IMR-90 (cell line): ENCODE results near the gene UQCRC1. TPM values are rescaled to one million over a fixed set of nuclear protein-coding genes. Genes with fewer than 3 reads are reported as not detected.

Experiments
- ATAC-seq: fragments of 200-7000 bp; cut with Tn5 transposase; 2 replicates; pipeline ENCODE4 v1.9.1; 2020; ENCODE audit warnings: low read depth, mild to moderate bottlenecking, moderate library complexity
- BruUV-seq: library from RNA; stranded (reverse); fragments of 400-500 nt; replicated peaks from 2 replicates; lab custom pipeline; 2021; lab: Mats Ljungman, UMichigan
- CTCF ChIA-PET: fragments of 300-600 bp; formaldehyde crosslinking; extraction: SDS; loops from one replicate; lab custom pipeline; 2021; ENCODE audit warnings: antibody characterized with exemption; lab: Yijun Ruan, JAX
- POLR2A ChIA-PET: fragments of 300-600 bp; sonication (Branson Sonifier 250); formaldehyde crosslinking; loops from one replicate; lab custom pipeline; 2022; ENCODE audit warnings: antibody characterized with exemption; ENCODE audit not compliant: unreplicated experiment; lab: Charles Lee
- DNase-seq: peaks from one replicate; pipeline ENCODE4 v3.0.0; 2013
- H2AFZ ChIP-seq: replicated peaks from 2 replicates; pipeline ENCODE3; 2013; ENCODE audit warnings: low read length, mild to moderate bottlenecking; ENCODE audit not compliant: poor library complexity
- H2AK5ac ChIP-seq: 2 replicates; pipeline ENCODE4 v1.6.1; 2013; ENCODE audit warnings: low read depth, low read length, inconsistent platforms
- H2AK9ac ChIP-seq: replicated peaks from 2 replicates; pipeline ENCODE3; 2013; ENCODE audit warnings: mild to moderate bottlenecking, low read depth, low read length, moderate library complexity; ENCODE audit not compliant: poor library complexity
- H2BK120ac ChIP-seq: 2 replicates; pipeline ENCODE4 v1.6.1; 2013; ENCODE audit warnings: low read depth, low read length, inconsistent platforms
- H2BK15ac ChIP-seq: 3 replicates; pipeline ENCODE4 v1.6.1; 2013; ENCODE audit warnings: low read depth, low read length, inconsistent platforms
- H2BK20ac ChIP-seq: 2 replicates; pipeline ENCODE4 v1.6.1; 2013; ENCODE audit warnings: low read depth, mild to moderate bottlenecking, inconsistent platforms, low read length, moderate library complexity
- H2BK5ac ChIP-seq: 2 replicates; pipeline ENCODE4 v1.6.1; 2013; ENCODE audit warnings: mild to moderate bottlenecking, low read depth, low read length, inconsistent platforms; ENCODE audit not compliant: poor library complexity, severe bottlenecking
- H3K14ac ChIP-seq: replicated peaks from 2 replicates; pipeline ENCODE4 v1.6.1; 2013; ENCODE audit warnings: low read depth, low read length, inconsistent platforms
- H3K18ac ChIP-seq: 2 replicates; pipeline ENCODE4 v1.6.1; 2013; ENCODE audit warnings: low read depth, low read length, control low read depth
- H3K23ac ChIP-seq: 2 replicates; pipeline ENCODE4 v1.6.1; 2013; ENCODE audit warnings: low read depth, low read length, inconsistent platforms
- H3K27ac ChIP-seq: 2 replicates; pipeline ENCODE4 v1.5.1; 2013; ENCODE audit warnings: mild to moderate bottlenecking, control low read depth, low read length; ENCODE audit not compliant: insufficient read depth
- H3K27me3 ChIP-seq: 2 replicates; pipeline ENCODE4 v1.6.1; 2013; ENCODE audit warnings: low read length; ENCODE audit not compliant: control insufficient read depth, insufficient read depth
- H3K36me3 ChIP-seq: 2 replicates; pipeline ENCODE4 v1.6.1; 2013; ENCODE audit warnings: low read length, mixed read lengths; ENCODE audit not compliant: control insufficient read depth, insufficient read depth
- H3K4ac ChIP-seq: 2 replicates; pipeline ENCODE4 v1.6.1; 2013; ENCODE audit warnings: low read depth, low read length, inconsistent platforms
- H3K4me1 ChIP-seq: 2 replicates; pipeline ENCODE4 v1.6.1; 2013; ENCODE audit warnings: low read length, mixed read lengths; ENCODE audit not compliant: control insufficient read depth, insufficient read depth
- H3K4me2 ChIP-seq: 2 replicates; pipeline ENCODE4 v1.6.1; 2013; ENCODE audit warnings: low read depth, mild to moderate bottlenecking, control low read depth, low read length, moderate library complexity
- H3K4me3 ChIP-seq: 2 replicates; pipeline ENCODE4 v1.5.1; 2013; ENCODE audit warnings: low read depth, mild to moderate bottlenecking, control low read depth, low read length, moderate library complexity; ENCODE audit not compliant: insufficient read depth
- H3K56ac ChIP-seq: 2 replicates; pipeline ENCODE4 v1.6.1; 2013; ENCODE audit warnings: low read length, inconsistent platforms; ENCODE audit not compliant: insufficient read depth; ENCODE audit errors: extremely low read depth
- H3K79me1 ChIP-seq, 2 experiments: 2 replicates each; pipeline ENCODE4 v1.6.1; 2013; ENCODE audit warnings: low read length in 2 of 2, inconsistent platforms in 1 of 2, low read depth in 1 of 2
- H3K9ac ChIP-seq: 2 replicates; pipeline ENCODE4 v1.6.1; 2013; ENCODE audit warnings: low read depth, low read length, control low read depth
- H3K9me1 ChIP-seq: 2 replicates; pipeline ENCODE4 v1.6.1; 2013; ENCODE audit warnings: low read length, inconsistent platforms; ENCODE audit not compliant: insufficient read depth
- H3K9me3 ChIP-seq: 2 replicates; pipeline ENCODE4 v1.6.1; 2013; ENCODE audit warnings: low read length; ENCODE audit not compliant: control insufficient read depth, insufficient read depth
- H4K20me1 ChIP-seq: 2 replicates; pipeline ENCODE4 v1.6.1; 2013; ENCODE audit warnings: low read length, inconsistent platforms; ENCODE audit not compliant: insufficient read depth
- H4K5ac ChIP-seq: 2 replicates; pipeline ENCODE4 v1.6.1; 2013; ENCODE audit warnings: mild to moderate bottlenecking, low read depth, low read length, control low read depth
- H4K8ac ChIP-seq, 2 experiments: 2 replicates each; pipeline ENCODE4 v1.6.1; 2013; ENCODE audit warnings: low read depth in 2 of 2, low read length in 2 of 2, control low read depth in 1 of 2, inconsistent platforms in 1 of 2
- H4K91ac ChIP-seq: 2 replicates; pipeline ENCODE4 v1.6.1; 2013; ENCODE audit warnings: low read depth, low read length, inconsistent platforms; ENCODE audit not compliant: insufficient read depth
- BHLHE40 ChIP-seq: fragments of 150-350 bp; IDR thresholded peaks from 2 replicates; pipeline ENCODE4 v1.6.1; 2016; ENCODE audit warnings: mild to moderate bottlenecking, low read depth, low read length
- CEBPB ChIP-seq: IDR thresholded peaks from 2 replicates; pipeline ENCODE4 v1.6.1; 2012; ENCODE audit warnings: low read depth, low read length, improper control_type of control experiment
- CHD1 ChIP-seq: IDR thresholded peaks from 2 replicates; pipeline ENCODE4 v1.6.1; 2012; ENCODE audit warnings: low read depth, low read length, improper control_type of control experiment
- CTCF ChIP-seq: conservative IDR thresholded peaks from 2 replicates; pipeline ENCODE4 v1.5.1; 2012; ENCODE audit warnings: mild to moderate bottlenecking, low read depth, low read length, improper control_type of control experiment
- FOS ChIP-seq: fragments of 150-350 bp; IDR thresholded peaks from 2 replicates; pipeline ENCODE4 v1.6.1; 2016; ENCODE audit warnings: low read depth, low read length
- MAFK ChIP-seq: IDR thresholded peaks from 2 replicates; pipeline ENCODE4 v1.6.1; 2012; ENCODE audit warnings: low read depth, low read length, improper control_type of control experiment
- MAZ ChIP-seq: IDR thresholded peaks from 2 replicates; pipeline ENCODE4 v1.6.1; 2012; ENCODE audit warnings: low read depth, mild to moderate bottlenecking, low read length, improper control_type of control experiment, moderate library complexity, borderline replicate concordance
- MXI1 ChIP-seq: IDR thresholded peaks from 2 replicates; pipeline ENCODE4 v1.6.1; 2012; ENCODE audit warnings: low read depth, mild to moderate bottlenecking, low read length, moderate library complexity, borderline replicate concordance
- NFE2L2 ChIP-seq: fragments of 150-350 bp; IDR thresholded peaks from 2 replicates; pipeline ENCODE4 v1.6.1; 2016; ENCODE audit warnings: low read depth, mild to moderate bottlenecking, low read length
- POLR2A ChIP-seq: IDR thresholded peaks from 2 replicates; pipeline ENCODE4 v1.6.1; 2012; ENCODE audit warnings: mild to moderate bottlenecking, low read depth, low read length
- RAD21 ChIP-seq: IDR thresholded peaks from 2 replicates; pipeline ENCODE4 v1.6.1; 2012; ENCODE audit warnings: low read length, improper control_type of control experiment
- RCOR1 ChIP-seq: IDR thresholded peaks from 2 replicates; pipeline ENCODE4 v1.6.1; 2012; ENCODE audit warnings: mild to moderate bottlenecking, low read length, improper control_type of control experiment; ENCODE audit not compliant: insufficient replicate concordance
- RFX5 ChIP-seq: IDR thresholded peaks from 2 replicates; pipeline ENCODE4 v1.8.0; 2012; ENCODE audit warnings: low read depth, mild to moderate bottlenecking, low read length, moderate library complexity
- SMC3 ChIP-seq: fragments of 150-350 bp; IDR thresholded peaks from 2 replicates; pipeline ENCODE4 v1.6.1; 2016; ENCODE audit warnings: low read depth, mild to moderate bottlenecking, antibody characterized with exemption, low read length, moderate library complexity
- WGBS, 2 experiments: methylation state at CpG; one replicate each; pipeline versions ENCODE4 v1.1.5 to v1.1.7; 2013; ENCODE audit warnings: missing lambda C conversion rate in 2 of 2; ENCODE audit not compliant: insufficient read length in 1 of 2; ENCODE audit errors: extremely low coverage in 2 of 2; 5-methylcytosine and 5-hydroxymethylcytosine counted together
- dilution Hi-C: fragments of 300-500 bp; cut with HindIII; formaldehyde crosslinking; loops from one replicate; pipeline ENCODE4 v1.14.3; 2018; ENCODE audit warnings: low sequenced_read_pairs; ENCODE audit not compliant: unreplicated experiment
- in situ Hi-C: fragments of 300-500 bp; cut with MboI; formaldehyde crosslinking; loops from 3 replicates; pipeline ENCODE4 v1.14.3; 2019; ENCODE audit warnings: low sequenced_read_pairs, inconsistent platforms, mixed read lengths
- intact Hi-C: fragments of 100-400 bp; cut with micrococcal nuclease; formaldehyde crosslinking; loops from 2 replicates; pipeline ENCODE4 v1.10.0; 2022
- polyA plus RNA-seq, 3 experiments: library from polyadenylated mRNA; depleted of rRNA; stranded (reverse); fragments of >200 nt; gene quantifications; 2 replicates each; pipeline ENCODE4 v1.2.3, GENCODE V29; 2012; ENCODE audit warnings: low replicate concordance in 1 of 3
- total RNA-seq: library from RNA; depleted of rRNA; stranded (reverse); fragments of >200 nt; gene quantifications from 2 replicates; pipeline ENCODE4 v1.2.3, GENCODE V29; 2012
- TF ChIP-seq, protein P1 (sequence below): fragments of 150-350 bp; IDR thresholded peaks from 2 replicates; pipeline ENCODE4 v1.6.1; 2016; ENCODE audit warnings: low read depth, mild to moderate bottlenecking, low read length, moderate library complexity, borderline replicate concordance

Gene UQCRC1
- total and polyA plus RNA-seq, 2 of the 4 experiments (the other 2 are of a cell fraction): 474 to 1,365 TPM

- Histone ChIP-seq H2BK20ac (no peak within 1 kb of the TSS), H2BK120ac (peak within 1 kb of the TSS; percentile 74), H3K4ac (peak within 1 kb of the TSS; percentile 82), H3K36me3 (peaks cover 37% of the 10 kb centered on the region), H4K5ac (peak within 1 kb of the TSS; percentile 46), H3K27ac (peak within 1 kb of the TSS; percentile 79), H2BK15ac (peak within 1 kb of the TSS; percentile 47; the same call in 2 of the 3 replicates), H3K23ac (peak within 1 kb of the TSS; percentile 95; the same call in 1 of the 2 replicates), H3K9ac (peak within 1 kb of the TSS; percentile 84), H2AK5ac (peak within 1 kb of the TSS; percentile 90), H3K79me1 (peaks cover 42 to 64% of the 10 kb centered on the region in 2 experiments; a peak in 3 of 4 replicates), H4K91ac (peak within 1 kb of the TSS; percentile 90), H3K4me3 (peak within 1 kb of the TSS; percentile 83), H3K9me3 (no peaks in the 10 kb centered on the region), H4K8ac (peak within 1 kb of the TSS; percentile 71 to 82), H3K4me2 (peak within 1 kb of the TSS; percentile 97), H3K18ac (peak within 1 kb of the TSS; percentile 44), H3K56ac (peak within 1 kb of the TSS; percentile 68), H2BK5ac (peak within 1 kb of the TSS; percentile 71), H4K20me1 (peaks cover 42% of the 10 kb centered on the region), H3K9me1 (peaks cover 8% of the 10 kb centered on the region), H3K27me3 (no peaks in the 10 kb centered on the region), H2AFZ (peak within 1 kb of the TSS; percentile 100), H3K14ac (peak within 1 kb of the TSS; percentile 97), H2AK9ac (peak within 1 kb of the TSS; percentile 99), H3K4me1 (peaks cover 18% of the 10 kb centered on the region)
- WGBS, 2 experiments: 1% methylated on average over 38 of the region's 68 CpGs; no CpG with 5 or more reads in 1 of the 2 experiments
- no TSS peak for BruUV-seq
- POLR2A ChIA-PET: no interaction called here
- in situ Hi-C loops (no loop called here), intact Hi-C loops (loop anchor here (1.0 to 10.0 kb wide), 8 partner anchors 17 to 191 kb away; partner anchors contain the start of genes ATRIP, CCDC51, NCKIPSD and PFKFB4), dilution Hi-C loops (no loop called here)
- DNase-seq (peak; percentile 93), ATAC-seq (peak; percentile 98)
- CTCF ChIA-PET: interaction anchor here (0.5 to 2.2 kb wide), 12 partner anchors 13 to 79 kb away, joined by 3 to 6 read pairs (median 3); partner anchors contain the start of genes CELSR3, PFKFB4 and UCN2
- no peak for TF ChIP-seq CEBPB
- TF ChIP-seq RCOR1: no peak
- peak; percentile 64 for TF ChIP-seq CTCF
- no peak; the same call in 1 of the 2 replicates for TF ChIP-seq POLR2A
- TF ChIP-seq BHLHE40: no peak
- no peak for TF ChIP-seq NFE2L2
- peak; percentile 64; the same call in 1 of the 2 replicates for TF ChIP-seq MXI1
- TF ChIP-seq SMC3: peak; percentile 27
- peak; percentile 46 for TF ChIP-seq RAD21
- no peak for TF ChIP-seq RFX5
- peak; percentile 92 for TF ChIP-seq MAZ
- TF ChIP-seq FOS: no peak
- TF ChIP-seq CHD1: no peak; the same call in 1 of the 2 replicates
- TF ChIP-seq, protein P1, sequence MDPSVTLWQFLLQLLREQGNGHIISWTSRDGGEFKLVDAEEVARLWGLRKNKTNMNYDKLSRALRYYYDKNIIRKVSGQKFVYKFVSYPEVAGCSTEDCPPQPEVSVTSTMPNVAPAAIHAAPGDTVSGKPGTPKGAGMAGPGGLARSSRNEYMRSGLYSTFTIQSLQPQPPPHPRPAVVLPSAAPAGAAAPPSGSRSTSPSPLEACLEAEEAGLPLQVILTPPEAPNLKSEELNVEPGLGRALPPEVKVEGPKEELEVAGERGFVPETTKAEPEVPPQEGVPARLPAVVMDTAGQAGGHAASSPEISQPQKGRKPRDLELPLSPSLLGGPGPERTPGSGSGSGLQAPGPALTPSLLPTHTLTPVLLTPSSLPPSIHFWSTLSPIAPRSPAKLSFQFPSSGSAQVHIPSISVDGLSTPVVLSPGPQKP: no peak
- no peak for TF ChIP-seq MAFK
Observed at GRCh38 chr3:48635222-48636021, 26.0 kb upstream of the UQCRC1 start, which contains the start of gene SLC26A6. SLC26A6 (minus strand) TSS chr3:48635461; CDS start chr3:48635393, 68 bp downstream.
